Astrocyte of the cerebellum (primary cell): ENCODE measurements around the gene SYT9.

Experiments
- DNase-seq: peaks from one replicate; pipeline ENCODE4 v3.0.0-alpha.2; 2011; ENCODE audit warnings: low read depth
- H3K4me3 ChIP-seq: 2 replicates; pipeline ENCODE4 v1.5.1; 2011; ENCODE audit warnings: mild to moderate bottlenecking, low read depth, low read length, moderate library complexity
- CTCF ChIP-seq: IDR thresholded peaks from 2 replicates; pipeline ENCODE4 v1.5.1; 2012; ENCODE audit warnings: low read length, low read depth, moderate library complexity, mild to moderate bottlenecking; ENCODE audit errors: missing control alignments
- in situ Hi-C: cut with HindIII; loops from 2 replicates; pipeline ENCODE4 v1.10.0; 2017; ENCODE audit warnings: low sequenced_read_pairs

The SYT9 gene

GRCh38 chr11:7251836-7252682, at the start of gene SYT9:
Gene SYT9 (plus strand): TSS chr11:7251904. CDS start chr11:7252187, 283 bp downstream.
- peak within 1 kb of the TSS; percentile 52 for H3K4me3 ChIP-seq
- in situ Hi-C loops: no loop called here
- TF ChIP-seq CTCF: no peak
- no peak for DNase-seq

DNA sequence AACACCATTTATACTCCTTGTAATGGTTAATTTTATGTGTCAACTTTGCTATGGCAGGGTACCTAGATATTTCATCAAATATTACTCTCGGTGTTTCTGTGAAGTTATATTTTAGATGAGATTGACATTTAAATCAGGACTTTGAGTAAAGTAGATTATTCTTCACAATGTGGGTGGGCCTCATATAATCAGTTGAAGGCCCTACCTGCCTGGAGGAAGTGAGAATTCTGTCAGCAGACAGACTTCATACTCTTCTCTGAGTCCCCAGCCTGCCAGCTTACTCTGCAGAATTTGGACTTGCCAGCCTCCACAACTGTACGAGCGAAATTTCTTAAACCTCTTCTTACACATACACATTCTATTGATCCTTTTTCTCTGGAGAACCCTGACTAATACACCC, 49.3 kb upstream of the SYT9 start:
- no peak overlapping the region for H3K4me3 ChIP-seq
- DNase-seq: no peak
- in situ Hi-C loops: no loop called here
- no peak for TF ChIP-seq CTCF

- DNase-seq: peak; percentile 42
- in situ Hi-C loops: loop anchor here (5.0 kb wide), 1 partner anchor 82 kb away; no protein-coding TSS in a partner anchor
- no peak overlapping the region for H3K4me3 ChIP-seq
- no peak for TF ChIP-seq CTCF
These were observed 46.9 kb upstream of the SYT9 start for GRCh38 chr11:7204778-7205177.

DNA sequence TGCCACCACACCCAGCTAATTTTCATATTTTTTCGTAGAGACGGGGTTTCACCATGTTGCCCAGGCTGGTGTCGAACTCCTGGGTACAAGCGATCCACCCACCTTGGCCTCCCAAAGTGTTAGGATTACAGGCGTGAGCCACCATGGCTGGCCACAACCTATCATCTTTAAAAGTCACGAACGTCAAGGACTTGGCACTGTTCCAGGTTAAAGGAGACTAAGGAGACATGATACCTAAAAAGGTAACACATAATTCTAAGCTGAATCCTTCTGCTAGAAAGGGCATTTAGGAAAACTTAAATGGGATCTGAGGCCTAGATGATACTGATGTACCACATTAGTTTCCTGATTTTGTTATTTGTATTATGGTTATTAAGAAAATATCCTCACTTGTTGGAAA, 43.3 kb upstream of the SYT9 start:
- in situ Hi-C loops: loop anchor here (5.0 kb wide), 1 partner anchor 86 kb away; no protein-coding TSS in a partner anchor
- no peak for TF ChIP-seq CTCF
- H3K4me3 ChIP-seq: no peak overlapping the region
- no peak for DNase-seq

GRCh38 chr11:7219491-7219890, 32.2 kb upstream of the SYT9 start:
- no peak for TF ChIP-seq CTCF
- in situ Hi-C loops: no loop called here
- no peak for DNase-seq
- H3K4me3 ChIP-seq: no peak overlapping the region

- in situ Hi-C loops: no loop called here
- TF ChIP-seq CTCF: no peak
- no peak for DNase-seq
These were observed 31.1 kb upstream of the SYT9 start for GRCh38 chr11:7220636-7221035.

More at GRCh38 chr11:7220636-7221035, 31.1 kb upstream of the SYT9 start:
- no peak overlapping the region for H3K4me3 ChIP-seq
